ENCODE data around the gene MKLN1.
"Not testable (repeated sequence)": the region's sequence is repeated elsewhere in the genome, so short reads cannot be mapped to it uniquely, and the experiment has no call there.

Gene MKLN1

GRCh38 chr7:131403322-131403721, 75.6 kb downstream of the MKLN1 start:
- ATAC-seq = no peak

- ATAC-seq = no peak
Observed at GRCh38 chr7:131404226-131404911, 76.7 kb downstream of the MKLN1 start.

- no peak for ATAC-seq
Observed at GRCh38 chr7:131409129-131409766, 81.6 kb downstream of the MKLN1 start.

GRCh38 chr7:131412031-131412430, 84.4 kb downstream of the MKLN1 start:
- ATAC-seq = no peak

- ATAC-seq = no peak
Observed at GRCh38 chr7:131413711-131414110, 86.0 kb downstream of the MKLN1 start.

- ATAC-seq = peak; percentile 77 to 85
Observed at GRCh38 chr7:131424219-131424822, 96.6 kb downstream of the MKLN1 start.

- ATAC-seq = no peak
Observed at GRCh38 chr7:131425992-131426391, 98.3 kb downstream of the MKLN1 start.

GRCh38 chr7:131430826-131431225, 103.2 kb downstream of the MKLN1 start:
- not testable (repeated sequence) for ATAC-seq

- ATAC-seq = no peak
Observed at GRCh38 chr7:131431289-131431688, 103.6 kb downstream of the MKLN1 start.

- no peak for ATAC-seq
Observed at GRCh38 chr7:131431756-131432155, 104.1 kb downstream of the MKLN1 start.

GRCh38 chr7:131436384-131436783, 108.7 kb downstream of the MKLN1 start:
- no peak for ATAC-seq

GRCh38 chr7:131438969-131439368, 111.3 kb downstream of the MKLN1 start:
- no peak for ATAC-seq

GRCh38 chr7:131443496-131443895, 115.8 kb downstream of the MKLN1 start:
- no peak for ATAC-seq

- ATAC-seq = no peak
Observed at GRCh38 chr7:131444683-131445082, 117.0 kb downstream of the MKLN1 start.

- no peak for ATAC-seq
Observed at GRCh38 chr7:131449373-131449902, 121.8 kb downstream of the MKLN1 start.

- ATAC-seq = no peak
Observed at GRCh38 chr7:131454498-131454897, 126.8 kb downstream of the MKLN1 start.

- no peak for ATAC-seq
Observed at GRCh38 chr7:131455001-131455400, 127.3 kb downstream of the MKLN1 start.

- ATAC-seq = no peak
Observed at GRCh38 chr7:131455546-131455945, 127.9 kb downstream of the MKLN1 start.

- ATAC-seq = no peak
Observed at GRCh38 chr7:131456338-131456737, 128.7 kb downstream of the MKLN1 start.

- ATAC-seq = no peak
Observed at GRCh38 chr7:131459256-131459655, 131.6 kb downstream of the MKLN1 start.

- no peak for ATAC-seq
Observed at GRCh38 chr7:131462059-131462458, 134.4 kb downstream of the MKLN1 start.

- ATAC-seq = not testable (repeated sequence)
Observed at GRCh38 chr7:131462715-131463114, 135.0 kb downstream of the MKLN1 start.

- no peak for ATAC-seq
Observed at GRCh38 chr7:131466735-131467365, 139.2 kb downstream of the MKLN1 start.

Data from activated CD4-positive, CD25-positive, alpha-beta regulatory T cell treated with anti-CD3 and anti-CD28 coated beads, Interleukin-2, amount 50 U/mL, for 24 hours (primary cell).